Muscle layer of colon (tissue), 2 donors: Measurements from ENCODE around the gene ASCC2.

Experiments used
- H3K27ac ChIP-seq: one replicate; pipeline ENCODE4 v1.7.0; 2013; ENCODE audit warnings: low read depth, mild to moderate bottlenecking, low read length, moderate library complexity
- H3K27me3 ChIP-seq, 2 donors: one replicate each; pipeline ENCODE4 v1.7.0; 2013; ENCODE audit warnings: low read length in 2 of 2, mild to moderate bottlenecking in 2 of 2; ENCODE audit not compliant: insufficient read depth in 2 of 2, control insufficient read depth in 1 of 2
- H3K36me3 ChIP-seq: one replicate; pipeline ENCODE4 v1.7.0; 2013; ENCODE audit warnings: mild to moderate bottlenecking, low read length; ENCODE audit not compliant: insufficient read depth
- H3K4me1 ChIP-seq: one replicate; pipeline ENCODE4 v1.7.0; 2013; ENCODE audit warnings: mild to moderate bottlenecking, low read length; ENCODE audit not compliant: insufficient read depth
- H3K4me3 ChIP-seq, 2 donors: one replicate each; pipeline ENCODE4 v1.7.0; 2013; ENCODE audit warnings: low read length in 2 of 2, low read depth in 1 of 2, mild to moderate bottlenecking in 1 of 2, moderate library complexity in 1 of 2
- H3K9ac ChIP-seq: one replicate; pipeline ENCODE4 v1.7.0; 2013; ENCODE audit warnings: low read length
- H3K9me3 ChIP-seq: one replicate; pipeline ENCODE4 v1.7.0; 2013; ENCODE audit warnings: mild to moderate bottlenecking, low read length
- donor health status: abdominal sarcoma.
- donor health status: Adenocarcinoma of cecum.

The ASCC2 gene

DNA sequence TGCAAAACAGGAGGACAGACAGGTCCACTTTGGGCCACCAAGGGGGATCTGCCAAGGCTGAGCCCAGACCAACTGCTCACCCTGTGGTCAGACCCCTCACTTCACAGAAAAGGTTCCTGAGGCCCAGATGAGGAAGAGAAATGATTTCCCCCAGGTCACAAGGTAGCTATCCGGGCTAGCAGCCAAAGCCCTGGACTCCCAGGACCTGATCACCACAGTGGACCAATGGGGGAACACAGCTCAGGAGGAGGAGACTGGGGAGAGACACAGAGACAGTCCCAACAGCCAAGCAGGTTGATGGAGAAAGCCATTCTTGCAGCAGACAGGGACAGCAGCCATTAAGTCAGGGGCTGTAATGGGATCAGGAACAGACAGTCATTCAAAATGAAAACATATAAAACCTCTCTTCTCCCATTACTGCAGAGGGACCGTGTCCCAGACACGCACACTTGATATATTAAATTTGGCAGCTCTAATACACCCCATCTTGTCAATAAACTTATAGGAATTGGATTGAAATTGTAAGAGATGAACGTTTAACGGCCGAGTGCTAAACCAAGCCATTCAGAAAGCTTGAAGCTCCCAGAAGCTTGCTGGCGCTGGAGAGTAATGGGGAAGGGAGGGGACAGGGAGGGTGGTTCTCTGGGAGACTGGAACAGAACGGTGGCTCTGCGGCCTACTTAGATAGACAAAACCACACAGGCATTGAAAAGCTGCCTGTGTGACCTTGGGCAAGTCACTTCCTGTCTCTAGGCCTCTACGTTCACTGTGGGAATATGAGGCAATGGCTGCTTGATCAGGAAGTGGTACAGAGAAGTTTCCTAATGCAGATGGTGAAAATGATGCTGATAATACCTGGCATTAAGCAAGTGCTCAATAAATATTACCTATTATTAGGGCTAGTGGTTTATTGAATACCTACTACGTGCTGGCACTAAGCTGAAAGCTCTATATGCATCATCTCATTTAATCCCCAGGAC lies 87.2 kb downstream of the ASCC2 start:
- no peak overlapping the region for H3K27ac ChIP-seq
- no peaks in the 10 kb centered on the region for H3K9me3 ChIP-seq
- H3K36me3 ChIP-seq, result peaks cover 24% of the 10 kb centered on the region
- H3K9ac ChIP-seq, result no peak overlapping the region
- no peaks in the 10 kb centered on the region for H3K27me3 ChIP-seq
- no peak overlapping the region for H3K4me3 ChIP-seq
- no peaks in the 10 kb centered on the region for H3K4me1 ChIP-seq

DNA sequence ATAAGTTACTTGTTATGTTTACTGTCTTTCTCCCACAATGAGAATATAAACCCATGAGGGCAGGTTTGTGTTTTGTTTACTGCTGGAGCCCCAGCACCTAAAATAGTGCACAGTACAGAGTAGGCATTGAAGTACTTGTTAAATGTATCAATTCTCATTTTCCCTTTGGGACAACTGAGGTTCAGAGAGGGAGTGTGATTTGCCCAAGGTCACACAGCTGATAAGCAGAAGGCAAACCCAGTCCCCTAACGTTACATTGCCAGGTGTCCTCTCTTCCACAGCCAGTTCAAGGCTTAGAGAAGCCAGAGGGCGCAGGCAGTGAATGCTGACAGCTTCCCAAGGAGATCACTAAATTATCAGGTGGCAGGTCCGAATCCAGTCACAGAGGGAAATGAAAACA lies 88.0 kb downstream of the ASCC2 start:
- Histone ChIP-seq H3K4me1 (no peaks in the 10 kb centered on the region), H3K9ac (no peak overlapping the region), H3K36me3 (peaks cover 28% of the 10 kb centered on the region), H3K27ac (no peak overlapping the region), H3K4me3 (no peak overlapping the region), H3K27me3 (no peaks in the 10 kb centered on the region), H3K9me3 (no peaks in the 10 kb centered on the region)

DNA sequence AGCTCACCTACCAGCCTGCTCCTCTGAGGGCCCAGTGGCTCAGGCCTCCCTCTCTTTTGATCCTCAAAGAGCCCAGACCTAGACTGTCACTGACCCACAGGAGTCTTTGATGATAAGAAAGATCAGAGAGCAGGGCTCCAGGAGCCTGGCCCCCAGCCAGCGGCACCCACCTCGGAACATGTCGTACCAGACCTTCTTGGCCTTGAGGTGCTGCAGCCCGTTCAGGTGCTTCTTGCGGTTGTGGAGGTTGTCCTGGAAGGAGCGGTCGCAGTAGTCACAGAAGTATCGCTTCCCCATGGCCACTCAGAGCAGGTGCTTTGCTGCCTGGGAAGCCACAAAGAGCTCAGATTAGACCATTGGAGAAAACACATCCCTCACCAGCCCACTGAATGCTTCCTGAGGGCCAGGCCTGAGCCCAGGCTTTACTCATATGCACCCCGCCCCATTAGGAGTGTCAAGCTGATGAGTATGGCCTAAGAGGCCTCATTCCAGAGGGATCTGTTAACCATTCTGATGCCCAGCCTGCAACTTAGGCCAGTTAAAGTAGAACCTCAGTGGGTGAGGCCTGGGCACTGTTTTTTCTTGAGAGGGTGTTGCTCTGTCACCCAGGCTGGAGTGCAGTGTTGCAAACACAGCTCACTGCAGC lies 89.7 kb downstream of the ASCC2 start:
- Histone ChIP-seq H3K27ac (no peak overlapping the region), H3K36me3 (peaks cover 28% of the 10 kb centered on the region)

DNA sequence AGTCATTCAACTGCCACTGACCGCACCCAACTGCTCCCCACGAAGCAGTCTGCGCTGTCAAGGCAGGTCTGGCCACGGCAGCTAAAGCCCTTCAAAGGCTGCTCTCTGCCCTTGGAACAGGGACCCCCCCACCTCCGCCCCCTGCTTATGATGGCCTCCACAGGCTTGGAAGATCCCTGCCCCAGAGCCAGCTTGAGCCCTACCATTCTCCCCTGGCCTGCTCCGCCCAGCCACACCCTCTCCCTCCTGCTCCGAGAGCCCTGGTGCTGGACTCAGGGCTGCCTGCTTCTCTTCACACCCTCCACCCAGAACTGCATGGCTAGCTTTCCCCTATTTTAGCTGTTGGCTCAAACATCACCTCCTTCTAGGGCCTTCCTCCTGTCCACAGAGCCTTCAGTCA lies 90.2 kb downstream of the ASCC2 start:
- H3K4me1 ChIP-seq, result no peaks in the 10 kb centered on the region
- H3K27ac ChIP-seq, result no peak overlapping the region
- H3K27me3 ChIP-seq, result no peaks in the 10 kb centered on the region
- H3K9me3 ChIP-seq, result no peaks in the 10 kb centered on the region
- peaks cover 28% of the 10 kb centered on the region for H3K36me3 ChIP-seq
- no peak overlapping the region for H3K4me3 ChIP-seq
- H3K9ac ChIP-seq, result no peak overlapping the region

More for the DNA sequence above, 89.7 kb downstream of the ASCC2 start:
- H3K9ac ChIP-seq, result no peak overlapping the region
- H3K27me3 ChIP-seq, result no peaks in the 10 kb centered on the region
- H3K4me3 ChIP-seq, result no peak overlapping the region
- H3K4me1 ChIP-seq, result no peaks in the 10 kb centered on the region
- H3K9me3 ChIP-seq, result no peaks in the 10 kb centered on the region

DNA sequence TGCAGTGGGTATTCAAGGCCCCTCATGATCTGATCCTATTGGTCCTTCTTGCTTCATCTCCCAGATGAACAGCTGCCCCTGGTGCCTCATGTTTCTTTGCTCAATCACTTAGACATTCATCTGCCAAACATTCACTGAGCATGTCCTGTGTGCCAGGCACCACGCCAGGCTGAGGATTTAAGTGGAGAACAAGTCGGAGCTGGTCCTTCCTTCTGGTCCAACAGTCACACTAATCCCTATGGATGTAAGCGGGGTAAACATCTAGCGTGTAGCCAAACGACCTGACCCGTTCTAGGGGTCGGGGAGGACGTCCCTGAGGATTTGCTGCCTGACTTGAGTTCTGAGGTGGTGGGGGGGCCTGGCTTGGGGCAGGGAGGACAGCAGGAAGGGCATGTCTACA lies 93.2 kb downstream of the ASCC2 start:
- H3K9ac ChIP-seq, result no peak overlapping the region
- H3K9me3 ChIP-seq, result no peaks in the 10 kb centered on the region
- H3K27me3 ChIP-seq, result no peaks in the 10 kb centered on the region
- no peaks in the 10 kb centered on the region for H3K4me1 ChIP-seq
- peaks cover 46% of the 10 kb centered on the region for H3K36me3 ChIP-seq
- no peak overlapping the region for H3K27ac ChIP-seq
- H3K4me3 ChIP-seq, result no peak overlapping the region

DNA sequence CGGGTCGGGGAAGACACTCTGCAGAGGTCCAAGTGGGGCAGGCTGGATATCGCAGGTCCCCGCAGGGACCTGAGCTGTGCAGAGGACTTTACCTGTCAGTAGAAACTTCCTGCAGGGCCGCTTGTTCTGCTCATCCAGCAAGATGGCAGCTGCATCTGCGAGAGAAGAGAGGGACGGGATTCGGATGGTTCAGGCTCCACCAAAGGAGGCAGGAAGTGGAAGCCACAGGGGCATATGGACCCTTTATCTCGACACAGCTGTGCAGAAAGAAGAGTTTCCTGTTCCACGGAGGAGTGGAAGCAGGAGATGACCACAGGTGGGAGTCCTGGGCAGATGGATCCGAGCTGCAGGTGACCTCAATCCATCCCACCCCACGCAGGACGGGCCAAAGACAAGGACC lies 95.7 kb downstream of the ASCC2 start:
- H3K9ac ChIP-seq, result no peak overlapping the region
- H3K4me1 ChIP-seq, result no peaks in the 10 kb centered on the region
- H3K4me3 ChIP-seq, result no peak overlapping the region
- no peaks in the 10 kb centered on the region for H3K9me3 ChIP-seq
- no peaks in the 10 kb centered on the region for H3K27me3 ChIP-seq
- peaks cover 47% of the 10 kb centered on the region for H3K36me3 ChIP-seq
- H3K27ac ChIP-seq, result no peak overlapping the region

DNA sequence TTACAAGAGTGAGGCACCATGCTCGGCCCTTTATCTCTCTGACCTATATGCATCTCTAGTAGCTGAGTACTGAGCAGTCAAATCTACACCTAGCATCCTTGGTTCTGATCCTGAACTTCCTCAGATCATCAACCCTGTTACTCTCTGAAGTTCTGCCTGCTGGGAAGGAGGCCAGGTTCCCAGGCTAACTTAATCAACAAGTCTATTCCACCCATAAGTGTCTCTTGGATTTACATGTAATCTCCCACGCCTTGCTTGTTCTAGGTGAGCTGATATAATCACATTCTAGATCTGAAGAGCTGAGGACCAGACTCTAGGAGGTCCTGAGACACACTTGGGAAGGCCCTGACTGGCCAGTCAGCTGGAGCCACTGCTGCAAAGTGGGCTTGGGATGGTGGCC lies 96.1 kb downstream of the ASCC2 start:
- Histone ChIP-seq H3K9me3 (no peaks in the 10 kb centered on the region), H3K27me3 (no peaks in the 10 kb centered on the region), H3K9ac (no peak overlapping the region), H3K4me3 (no peak overlapping the region), H3K4me1 (no peaks in the 10 kb centered on the region), H3K36me3 (peaks cover 43% of the 10 kb centered on the region), H3K27ac (no peak overlapping the region)

DNA sequence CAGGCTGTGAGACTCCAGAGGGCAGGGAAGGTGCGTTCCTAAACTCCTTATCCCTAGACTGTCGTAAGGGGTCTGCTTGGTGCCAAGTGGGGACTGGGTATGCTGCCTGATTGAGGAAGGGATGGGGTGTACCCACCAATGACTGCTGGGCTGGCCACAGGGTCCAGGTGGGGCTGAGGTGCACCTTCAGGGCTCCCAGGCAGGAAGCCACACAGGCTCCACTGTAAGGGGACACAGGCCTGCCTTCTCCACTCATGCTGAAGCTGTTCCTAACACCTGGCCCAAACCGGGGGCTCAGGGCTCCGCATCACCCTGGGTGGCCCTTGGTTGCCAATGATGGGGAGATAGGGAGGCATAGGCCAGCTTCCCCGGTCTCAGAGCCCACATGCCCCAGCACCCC lies 97.9 kb downstream of the ASCC2 start:
- Histone ChIP-seq H3K27ac (no peak overlapping the region), H3K9ac (no peak overlapping the region), H3K4me1 (no peaks in the 10 kb centered on the region), H3K9me3 (no peaks in the 10 kb centered on the region), H3K36me3 (peaks cover 32% of the 10 kb centered on the region), H3K27me3 (no peaks in the 10 kb centered on the region), H3K4me3 (no peak overlapping the region)

DNA sequence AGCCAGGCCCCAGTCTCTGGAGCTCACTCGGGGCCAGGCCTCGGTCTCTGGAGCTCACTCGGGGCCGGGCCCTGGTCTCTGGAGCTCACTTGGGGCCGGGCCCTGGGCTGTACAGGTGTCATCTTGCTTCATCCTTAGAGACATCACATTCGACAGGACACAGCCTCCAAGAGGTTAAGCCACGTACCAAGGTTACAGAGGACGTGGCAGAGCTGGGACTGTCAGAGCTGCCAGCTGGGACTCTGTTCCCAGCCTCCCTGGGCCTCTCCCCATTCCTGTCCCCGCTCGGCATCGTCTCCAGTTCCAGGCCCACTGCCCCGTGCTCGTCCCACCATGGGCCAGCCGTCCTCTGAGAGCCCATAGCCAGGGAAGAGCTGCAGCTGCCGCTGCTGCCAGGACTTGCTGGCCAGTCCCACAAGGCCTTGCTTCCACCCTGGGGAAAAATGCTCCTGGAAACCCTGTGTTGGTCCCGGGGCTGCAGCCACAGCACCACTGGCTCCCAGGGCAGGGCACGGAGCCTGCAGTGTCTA lies 98.7 kb downstream of the ASCC2 start:
- Histone ChIP-seq H3K4me1 (no peaks in the 10 kb centered on the region), H3K27me3 (no peaks in the 10 kb centered on the region), H3K27ac (no peak overlapping the region), H3K9ac (no peak overlapping the region), H3K36me3 (peaks cover 32% of the 10 kb centered on the region), H3K9me3 (no peaks in the 10 kb centered on the region), H3K4me3 (no peak overlapping the region)
